ENCODE data around the gene HOXD9. TPM values are rescaled to one million over a fixed set of nuclear protein-coding genes. Genes with fewer than 3 reads are reported as not detected.

HOXD9 gene
- total RNA-seq, 4 donors from 2014 or later = 0.47 to 2.9 (median 1.2) TPM

GRCh38 chr2:176099728-176100546 is 22.6 kb upstream of the HOXD9 start, which contains the start of gene HOXD12:
TSS of gene HOXD12 (plus strand) at chr2:176099795. CDS start at chr2:176099802, 7 bp downstream.
- H3K4me3 ChIP-seq = no peak within 1 kb of the TSS
- no peak for ATAC-seq
- peaks cover 0 to 54% (median 25%) of the 10 kb centered on the region in 3 donors for H3K4me1 ChIP-seq
- H3K36me3 ChIP-seq = no peaks in the 10 kb centered on the region
- no peaks in the 10 kb centered on the region for H3K9me3 ChIP-seq
- WGBS, 2 donors (ENCODE audit: low coverage in 1 of 2) = no CpG with 5 or more reads among the region's 70 CpGs
- H3K27me3 ChIP-seq = peaks cover 100% of the 10 kb centered on the region
- no peak within 1 kb of the TSS for H3K27ac ChIP-seq
- TF ChIP-seq POLR2A (IDR thresholded peaks at IDR 0.05) = no peak
- TF ChIP-seq CTCF (IDR thresholded peaks at IDR 0.05) = no peak
- TF ChIP-seq POLR2AphosphoS5 (IDR thresholded peaks at IDR 0.05) = no peak
- TF ChIP-seq EP300 (IDR thresholded peaks at IDR 0.05) = no peak

- H3K27ac ChIP-seq = no peak overlapping the region
- no peak overlapping the region for H3K4me3 ChIP-seq
- 3 to 7% methylated on average over 3 to 8 of the region's 28 CpGs for WGBS, 2 donors (ENCODE audit: low coverage in 1 of 2)
- no peaks in the 10 kb centered on the region for H3K9me3 ChIP-seq
- peaks cover 100% of the 10 kb centered on the region for H3K27me3 ChIP-seq
- H3K36me3 ChIP-seq = no peaks in the 10 kb centered on the region
- ATAC-seq = no peak
- H3K4me1 ChIP-seq = peaks cover 0 to 61% (median 25%) of the 10 kb centered on the region in 3 donors
- no peak for TF ChIP-seq EP300 (IDR thresholded peaks at IDR 0.05)
- no peak for TF ChIP-seq POLR2AphosphoS5 (IDR thresholded peaks at IDR 0.05)
- no peak for TF ChIP-seq CTCF (IDR thresholded peaks at IDR 0.05)
- TF ChIP-seq POLR2A (IDR thresholded peaks at IDR 0.05) = no peak
Measured at GRCh38 chr2:176100547-176101140, 21.9 kb upstream of the HOXD9 start.

- Histone ChIP-seq H3K4me3 (no peak overlapping the region), H3K27me3 (peaks cover 100% of the 10 kb centered on the region), H3K36me3 (no peaks in the 10 kb centered on the region), H3K9me3 (no peaks in the 10 kb centered on the region), H3K4me1 (peaks cover 0 to 65% (median 25%) of the 10 kb centered on the region in 3 donors), H3K27ac (no peak overlapping the region)
- TF ChIP-seq EP300 (IDR thresholded peaks at IDR 0.05) (no peak), CTCF (IDR thresholded peaks at IDR 0.05) (no peak), POLR2A (IDR thresholded peaks at IDR 0.05) (no peak), POLR2AphosphoS5 (IDR thresholded peaks at IDR 0.05) (no peak)
- no peak for ATAC-seq
- WGBS, 2 donors (ENCODE audit: low coverage in 1 of 2) = 6 to 14% methylated on average over 2 of the region's 2 CpGs
Measured at GRCh38 chr2:176101216-176101830, 21.2 kb upstream of the HOXD9 start.

- H3K9me3 ChIP-seq = no peaks in the 10 kb centered on the region
- no peak for TF ChIP-seq EP300 (IDR thresholded peaks at IDR 0.05)
- TF ChIP-seq CTCF (IDR thresholded peaks at IDR 0.05) = no peak
- no peak for TF ChIP-seq POLR2A (IDR thresholded peaks at IDR 0.05)
- TF ChIP-seq POLR2AphosphoS5 (IDR thresholded peaks at IDR 0.05) = no peak
- no peaks in the 10 kb centered on the region for H3K36me3 ChIP-seq
- no peak overlapping the region for H3K27ac ChIP-seq
- no peak overlapping the region for H3K4me3 ChIP-seq
- no peak for ATAC-seq
- peaks cover 0 to 65% (median 29%) of the 10 kb centered on the region in 3 donors for H3K4me1 ChIP-seq
- peaks cover 100% of the 10 kb centered on the region for H3K27me3 ChIP-seq
- WGBS, 2 donors (ENCODE audit: low coverage in 1 of 2) = 5 to 7% methylated on average over 2 to 3 of the region's 5 CpGs
Measured at GRCh38 chr2:176101842-176102241, 20.7 kb upstream of the HOXD9 start.
